ENCODE measurements around the gene LPCAT1. TPM values are rescaled to one million over a fixed set of nuclear protein-coding genes. Genes with fewer than 3 reads are reported as not detected.

Gene LPCAT1
- total RNA-seq, 2 experiments from 2014 or later, result 49.4 to 49.6 TPM

GRCh38 chr5:1443171-1443570 is 80.6 kb downstream of the LPCAT1 start:
- Mint-ChIP-seq H3K36me3 (peaks cover 4% of the 10 kb centered on the region), H3K27ac (no peak overlapping the region), H3K4me3 (no peak overlapping the region), H3K27me3 (peaks cover 69% of the 10 kb centered on the region), H3K4me1 (peaks cover 18% of the 10 kb centered on the region), H3K9me3 (peaks cover 4% of the 10 kb centered on the region)
- DNase-seq, result no peak

GRCh38 chr5:1442222-1443145 is 81.3 kb downstream of the LPCAT1 start:
- no peak overlapping the region for H3K4me3 Mint-ChIP-seq
- H3K4me1 Mint-ChIP-seq, result peaks cover 11% of the 10 kb centered on the region
- no peak overlapping the region for H3K27ac Mint-ChIP-seq
- H3K9me3 Mint-ChIP-seq, result peaks cover 4% of the 10 kb centered on the region
- H3K36me3 Mint-ChIP-seq, result peaks cover 4% of the 10 kb centered on the region
- H3K27me3 Mint-ChIP-seq, result peaks cover 62% of the 10 kb centered on the region
- DNase-seq, result no peak

GRCh38 chr5:1441166-1441865 is 82.4 kb downstream of the LPCAT1 start:
- Mint-ChIP-seq H3K27me3 (peaks cover 55% of the 10 kb centered on the region), H3K4me3 (no peak overlapping the region), H3K9me3 (peaks cover 4% of the 10 kb centered on the region), H3K36me3 (peaks cover 4% of the 10 kb centered on the region), H3K27ac (no peak overlapping the region), H3K4me1 (peaks cover 5% of the 10 kb centered on the region)
- no peak for DNase-seq

GRCh38 chr5:1440098-1440493 is 83.7 kb downstream of the LPCAT1 start:
- Mint-ChIP-seq H3K9me3 (peaks cover 4% of the 10 kb centered on the region), H3K4me3 (no peak overlapping the region), H3K36me3 (peaks cover 4% of the 10 kb centered on the region), H3K4me1 (peaks cover 5% of the 10 kb centered on the region), H3K27me3 (peaks cover 53% of the 10 kb centered on the region), H3K27ac (no peak overlapping the region)
- no peak for DNase-seq

GRCh38 chr5:1439388-1440097 is 84.2 kb downstream of the LPCAT1 start:
- Mint-ChIP-seq H3K9me3 (peaks cover 4% of the 10 kb centered on the region), H3K4me1 (peaks cover 5% of the 10 kb centered on the region), H3K27me3 (peaks cover 49% of the 10 kb centered on the region)

GRCh38 chr5:1438871-1439270 is 84.9 kb downstream of the LPCAT1 start:
- Mint-ChIP-seq H3K4me1 (no peaks in the 10 kb centered on the region), H3K27ac (no peak overlapping the region), H3K9me3 (peaks cover 4% of the 10 kb centered on the region), H3K4me3 (no peak overlapping the region), H3K36me3 (peaks cover 4% of the 10 kb centered on the region), H3K27me3 (peaks cover 43% of the 10 kb centered on the region)
- DNase-seq, result no peak

More at GRCh38 chr5:1439388-1440097, 84.2 kb downstream of the LPCAT1 start:
- H3K36me3 Mint-ChIP-seq, result peaks cover 4% of the 10 kb centered on the region
- no peak overlapping the region for H3K27ac Mint-ChIP-seq
- no peak for DNase-seq
- H3K4me3 Mint-ChIP-seq, result no peak overlapping the region

GRCh38 chr5:1437876-1438559 is 85.7 kb downstream of the LPCAT1 start:
- no peak overlapping the region for H3K27ac Mint-ChIP-seq
- no peaks in the 10 kb centered on the region for H3K4me1 Mint-ChIP-seq
- peaks cover 34% of the 10 kb centered on the region for H3K27me3 Mint-ChIP-seq
- no peak for DNase-seq
- H3K36me3 Mint-ChIP-seq, result peaks cover 4% of the 10 kb centered on the region
- H3K9me3 Mint-ChIP-seq, result peaks cover 4% of the 10 kb centered on the region
- H3K4me3 Mint-ChIP-seq, result no peak overlapping the region

GRCh38 chr5:1437226-1437829 is 86.4 kb downstream of the LPCAT1 start:
- no peak for DNase-seq
- no peaks in the 10 kb centered on the region for H3K4me1 Mint-ChIP-seq
- no peak overlapping the region for H3K27ac Mint-ChIP-seq
- peaks cover 4% of the 10 kb centered on the region for H3K9me3 Mint-ChIP-seq
- peaks cover 4% of the 10 kb centered on the region for H3K36me3 Mint-ChIP-seq
- H3K27me3 Mint-ChIP-seq, result peaks cover 27% of the 10 kb centered on the region
- no peak overlapping the region for H3K4me3 Mint-ChIP-seq

- Mint-ChIP-seq H3K9me3 (peaks cover 4% of the 10 kb centered on the region), H3K27me3 (peaks cover 22% of the 10 kb centered on the region), H3K36me3 (peaks cover 4% of the 10 kb centered on the region), H3K4me3 (no peak overlapping the region), H3K4me1 (no peaks in the 10 kb centered on the region), H3K27ac (no peak overlapping the region)
- DNase-seq, result no peak
Measured at GRCh38 chr5:1436681-1437080, 87.1 kb downstream of the LPCAT1 start.

GRCh38 chr5:1436036-1436435 is 87.7 kb downstream of the LPCAT1 start:
- no peak for DNase-seq
- Mint-ChIP-seq H3K36me3 (peaks cover 4% of the 10 kb centered on the region), H3K4me1 (no peaks in the 10 kb centered on the region), H3K4me3 (no peak overlapping the region), H3K27me3 (peaks cover 17% of the 10 kb centered on the region), H3K9me3 (peaks cover 4% of the 10 kb centered on the region), H3K27ac (no peak overlapping the region)

GRCh38 chr5:1435369-1435768 is 88.4 kb downstream of the LPCAT1 start:
- DNase-seq, result no peak
- Mint-ChIP-seq H3K36me3 (peaks cover 4% of the 10 kb centered on the region), H3K27me3 (peaks cover 11% of the 10 kb centered on the region), H3K4me1 (no peaks in the 10 kb centered on the region), H3K9me3 (peaks cover 4% of the 10 kb centered on the region), H3K4me3 (no peak overlapping the region), H3K27ac (no peak overlapping the region)

GRCh38 chr5:1432296-1432695 is 91.5 kb downstream of the LPCAT1 start:
- Mint-ChIP-seq H3K4me3 (no peak overlapping the region), H3K9me3 (peaks cover 11% of the 10 kb centered on the region), H3K4me1 (no peaks in the 10 kb centered on the region), H3K36me3 (peaks cover 2% of the 10 kb centered on the region), H3K27me3 (peaks cover 3% of the 10 kb centered on the region), H3K27ac (no peak overlapping the region)
- no peak for DNase-seq

GRCh38 chr5:1431896-1432295 is 91.9 kb downstream of the LPCAT1 start:
- H3K9me3 Mint-ChIP-seq, result peaks cover 13% of the 10 kb centered on the region
- no peaks in the 10 kb centered on the region for H3K4me1 Mint-ChIP-seq
- no peak for DNase-seq
- H3K4me3 Mint-ChIP-seq, result no peak overlapping the region
- no peak overlapping the region for H3K27ac Mint-ChIP-seq
- H3K36me3 Mint-ChIP-seq, result peaks cover 2% of the 10 kb centered on the region
- no peaks in the 10 kb centered on the region for H3K27me3 Mint-ChIP-seq

Data from activated naive CD8-positive, alpha-beta T cell treated with anti-CD3 and anti-CD28 coated beads for 36 hours (primary cell).